CD4-positive, alpha-beta T cell (primary cell): ENCODE data around the gene ADAMTS12. TPM values are rescaled to one million over a fixed set of nuclear protein-coding genes. Genes with fewer than 3 reads are reported as not detected.
"Not testable (repeated sequence)": the region's sequence is repeated elsewhere in the genome, so short reads cannot be mapped to it uniquely, and the experiment has no call there.

Source experiments
- ATAC-seq: fragments of 200-7000 bp; cut with Tn5 transposase; one replicate; pipeline ENCODE4 v1.10.0; 2022; ENCODE audit warnings: mild to moderate bottlenecking; ENCODE audit not compliant: poor library complexity
- CTCF ChIA-PET: fragments of 350-600 bp; sonication (Branson Sonifier 250); formaldehyde crosslinking; loops from one replicate; lab custom pipeline; 2021; ENCODE audit warnings: antibody characterized with exemption, inconsistent platforms; lab: Charles Lee
- POLR2A ChIA-PET: fragments of 350-600 bp; sonication (Branson Sonifier 250); formaldehyde crosslinking; loops from one replicate; lab custom pipeline; 2021; ENCODE audit warnings: antibody characterized with exemption, inconsistent platforms; lab: Charles Lee
- DNase-seq, 14 experiments: peaks; one replicate each; pipeline ENCODE4 v3.0.0-alpha.2; 2013 to 2020; ENCODE audit warnings: mixed read lengths in 2 of 14
- H3K27ac ChIP-seq, 2 donors: one replicate each; pipeline versions ENCODE4 v1.5.1 to v1.7.0; 2013; ENCODE audit warnings: low read length in 2 of 2, low read depth in 1 of 2, mild to moderate bottlenecking in 1 of 2
- H3K27me3 ChIP-seq, 2 experiments: 1 replicate in 1 of 2; 2 replicates in 1 of 2; pipeline versions ENCODE4 v1.6.1 to v1.7.0; 2013; ENCODE audit warnings: low read length in 2 of 2, control low read depth in 1 of 2, mild to moderate bottlenecking in 1 of 2, moderate library complexity in 1 of 2; ENCODE audit not compliant: insufficient read depth in 2 of 2, control insufficient read depth in 1 of 2
- H3K36me3 ChIP-seq: one replicate; pipeline ENCODE4 v1.6.1; 2013; ENCODE audit warnings: low read length, control low read depth; ENCODE audit not compliant: insufficient read depth
- H3K4me1 ChIP-seq: one replicate; pipeline ENCODE4 v1.6.1; 2013; ENCODE audit warnings: low read length, control low read depth; ENCODE audit not compliant: insufficient read depth
- H3K4me3 ChIP-seq: one replicate; pipeline ENCODE4 v1.5.1; 2013; ENCODE audit warnings: mild to moderate bottlenecking, low read length, moderate library complexity
- H3K9me3 ChIP-seq, 2 experiments: 1 replicate in 1 of 2; 2 replicates in 1 of 2; pipeline versions ENCODE4 v1.6.1 to v1.7.0; 2013; ENCODE audit warnings: low read length in 2 of 2, mild to moderate bottlenecking in 2 of 2, control low read depth in 1 of 2, moderate library complexity in 1 of 2; ENCODE audit not compliant: control insufficient read depth in 1 of 2, insufficient read depth in 1 of 2
- H3K27ac Mint-ChIP-seq: one replicate; pipeline ENCODE4 v1.8.0; 2020; ENCODE audit warnings: mixed read lengths
- H3K27me3 Mint-ChIP-seq: one replicate; pipeline ENCODE4 v1.8.0; 2021; ENCODE audit warnings: mixed read lengths
- H3K36me3 Mint-ChIP-seq: one replicate; pipeline ENCODE4 v1.8.0; 2021; ENCODE audit warnings: low read depth, mixed read lengths
- H3K4me1 Mint-ChIP-seq: one replicate; pipeline ENCODE4 v1.8.0; 2021; ENCODE audit warnings: low read depth, mixed read lengths
- H3K4me3 Mint-ChIP-seq: one replicate; pipeline ENCODE4 v1.8.0; 2020; ENCODE audit warnings: mild to moderate bottlenecking, mixed read lengths
- H3K9me3 Mint-ChIP-seq: one replicate; pipeline ENCODE4 v1.8.0; 2020; ENCODE audit warnings: mixed read lengths
- intact Hi-C, 2 experiments: fragments of 100-400 bp; cut with DNase I in 1 of 2; cut with micrococcal nuclease in 1 of 2; formaldehyde crosslinking; loops; one replicate each; pipeline versions ENCODE4 v1.15.1 to v1.9.0; 2023 to 2025; cut with DNase I, micrococcal nuclease
- total RNA-seq, 174 experiments: library from RNA in 2 of 174; stranded (reverse) in 2 of 174; gene quantifications; one replicate each; pipeline ENCODE4 v1.2.3 and lab custom pipeline; 2021 to 2026
- TF ChIP-seq, protein P1 (sequence below): fragments of 200-600 bp; IDR thresholded peaks from one replicate; pipeline ENCODE4 v1.8.0; 2022; ENCODE audit warnings: antibody characterized with exemption, mild to moderate bottlenecking

Gene ADAMTS12
- total RNA-seq, 2 experiments from 2014 or later = 0.06 TPM; not detected in 1

DNA sequence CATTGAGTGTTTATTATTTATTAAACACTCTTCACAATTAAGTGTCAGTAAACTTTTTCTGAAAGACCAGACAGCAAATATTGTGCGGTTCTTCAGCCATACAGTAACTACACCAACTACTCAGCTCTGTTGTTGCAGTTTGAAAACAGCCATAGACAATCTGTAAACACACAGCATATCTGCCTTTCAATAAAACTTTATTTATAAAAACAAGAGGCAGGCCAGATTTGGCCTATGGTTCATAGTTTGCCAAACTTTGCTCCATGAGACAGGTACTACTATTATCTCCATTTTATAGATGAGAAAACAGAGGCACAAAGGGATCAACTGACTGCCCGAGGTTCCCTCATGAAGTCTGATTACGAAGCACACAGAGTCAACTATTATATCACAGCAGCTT is 11.5 kb downstream of the ADAMTS12 start:
- no peak overlapping the region for H3K4me3 ChIP-seq
- no peak for ATAC-seq
- ChIA-PET CTCF (no interaction called here), POLR2A (no interaction called here)
- peaks cover 3% of the 10 kb centered on the region for H3K27me3 Mint-ChIP-seq
- H3K9me3 ChIP-seq = no peaks in the 10 kb centered on the region
- no peaks in the 10 kb centered on the region for H3K36me3 ChIP-seq
- H3K27ac ChIP-seq = no peak overlapping the region
- no peak overlapping the region for H3K27ac Mint-ChIP-seq
- no peaks in the 10 kb centered on the region for H3K4me1 Mint-ChIP-seq
- DNase-seq = no peak
- H3K4me3 Mint-ChIP-seq = no peak overlapping the region
- intact Hi-C loops = no loop called here
- H3K27me3 ChIP-seq = no peaks in the 10 kb centered on the region
- H3K9me3 Mint-ChIP-seq = peaks cover 3% of the 10 kb centered on the region
- no peaks in the 10 kb centered on the region for H3K36me3 Mint-ChIP-seq
- TF ChIP-seq, protein P1, sequence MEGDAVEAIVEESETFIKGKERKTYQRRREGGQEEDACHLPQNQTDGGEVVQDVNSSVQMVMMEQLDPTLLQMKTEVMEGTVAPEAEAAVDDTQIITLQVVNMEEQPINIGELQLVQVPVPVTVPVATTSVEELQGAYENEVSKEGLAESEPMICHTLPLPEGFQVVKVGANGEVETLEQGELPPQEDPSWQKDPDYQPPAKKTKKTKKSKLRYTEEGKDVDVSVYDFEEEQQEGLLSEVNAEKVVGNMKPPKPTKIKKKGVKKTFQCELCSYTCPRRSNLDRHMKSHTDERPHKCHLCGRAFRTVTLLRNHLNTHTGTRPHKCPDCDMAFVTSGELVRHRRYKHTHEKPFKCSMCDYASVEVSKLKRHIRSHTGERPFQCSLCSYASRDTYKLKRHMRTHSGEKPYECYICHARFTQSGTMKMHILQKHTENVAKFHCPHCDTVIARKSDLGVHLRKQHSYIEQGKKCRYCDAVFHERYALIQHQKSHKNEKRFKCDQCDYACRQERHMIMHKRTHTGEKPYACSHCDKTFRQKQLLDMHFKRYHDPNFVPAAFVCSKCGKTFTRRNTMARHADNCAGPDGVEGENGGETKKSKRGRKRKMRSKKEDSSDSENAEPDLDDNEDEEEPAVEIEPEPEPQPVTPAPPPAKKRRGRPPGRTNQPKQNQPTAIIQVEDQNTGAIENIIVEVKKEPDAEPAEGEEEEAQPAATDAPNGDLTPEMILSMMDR = no peak
- no peaks in the 10 kb centered on the region for H3K4me1 ChIP-seq

DNA sequence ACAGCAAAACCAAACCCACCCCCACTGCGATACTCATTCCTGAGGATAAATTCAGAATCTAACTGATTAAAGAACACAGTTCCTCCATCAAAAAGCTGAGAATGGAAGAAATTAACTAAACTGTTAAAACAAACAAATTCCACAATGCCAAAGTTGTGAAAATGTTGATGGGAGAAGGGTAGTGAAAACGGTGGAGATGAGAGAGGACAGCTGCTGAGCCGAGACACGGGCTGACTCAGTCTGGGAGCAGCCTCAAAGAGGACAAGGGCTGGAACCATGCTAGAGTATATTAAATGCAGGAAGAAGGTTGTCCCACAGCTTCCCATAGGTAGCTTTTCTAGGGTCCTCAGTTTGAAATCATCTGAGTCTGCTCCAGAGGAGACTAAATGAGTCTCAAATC is 14.3 kb downstream of the ADAMTS12 start:
- Histone ChIP-seq H3K27me3 (no peaks in the 10 kb centered on the region), H3K4me3 (no peak overlapping the region), H3K4me1 (no peaks in the 10 kb centered on the region), H3K9me3 (no peaks in the 10 kb centered on the region), H3K36me3 (no peaks in the 10 kb centered on the region), H3K27ac (no peak overlapping the region)
- no peaks in the 10 kb centered on the region for H3K4me1 Mint-ChIP-seq
- no peak overlapping the region for H3K4me3 Mint-ChIP-seq
- no peak for ATAC-seq
- intact Hi-C loops = no loop called here
- no peaks in the 10 kb centered on the region for H3K36me3 Mint-ChIP-seq
- CTCF ChIA-PET = interaction anchor here (1.6 kb wide), 1 partner anchor 9 kb away, joined by 4 read pairs; no protein-coding TSS in a partner anchor
- POLR2A ChIA-PET = no interaction called here
- peaks cover 6% of the 10 kb centered on the region for H3K9me3 Mint-ChIP-seq
- TF ChIP-seq, protein P1 = no peak
- H3K27ac Mint-ChIP-seq = no peak overlapping the region
- H3K27me3 Mint-ChIP-seq = no peaks in the 10 kb centered on the region
- no peak for DNase-seq

DNA sequence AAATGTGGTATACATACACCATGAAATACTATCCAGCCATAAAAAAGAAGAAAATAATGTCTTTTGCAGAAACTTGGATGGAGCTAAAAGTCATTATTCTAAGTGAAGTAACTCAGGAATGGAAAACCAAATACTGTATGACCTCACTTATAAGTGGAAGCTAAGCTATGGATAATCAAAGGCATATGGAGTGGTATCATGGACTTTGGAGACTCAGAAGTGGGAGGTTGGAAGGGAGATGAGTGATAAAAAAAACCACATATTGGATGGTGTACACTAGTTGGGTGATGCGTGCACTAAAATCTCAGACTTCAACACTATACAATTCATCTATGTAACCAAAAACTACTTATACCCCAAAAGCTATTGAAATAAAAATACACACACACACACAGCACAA is 24.5 kb downstream of the ADAMTS12 start:
- Mint-ChIP-seq H3K36me3 (no peaks in the 10 kb centered on the region), H3K4me3 (no peak overlapping the region), H3K27ac (no peak overlapping the region), H3K4me1 (no peaks in the 10 kb centered on the region), H3K27me3 (no peaks in the 10 kb centered on the region), H3K9me3 (peaks cover 20% of the 10 kb centered on the region)
- TF ChIP-seq, protein P1 = no peak
- Histone ChIP-seq H3K36me3 (no peaks in the 10 kb centered on the region), H3K4me3 (no peak overlapping the region), H3K4me1 (no peaks in the 10 kb centered on the region), H3K27me3 (no peaks in the 10 kb centered on the region), H3K27ac (no peak overlapping the region), H3K9me3 (peaks cover 5 to 16% of the 10 kb centered on the region in 2 experiments)
- intact Hi-C loops = no loop called here
- DNase-seq (no peak), ATAC-seq (no peak)
- ChIA-PET CTCF (no interaction called here), POLR2A (no interaction called here)

DNA sequence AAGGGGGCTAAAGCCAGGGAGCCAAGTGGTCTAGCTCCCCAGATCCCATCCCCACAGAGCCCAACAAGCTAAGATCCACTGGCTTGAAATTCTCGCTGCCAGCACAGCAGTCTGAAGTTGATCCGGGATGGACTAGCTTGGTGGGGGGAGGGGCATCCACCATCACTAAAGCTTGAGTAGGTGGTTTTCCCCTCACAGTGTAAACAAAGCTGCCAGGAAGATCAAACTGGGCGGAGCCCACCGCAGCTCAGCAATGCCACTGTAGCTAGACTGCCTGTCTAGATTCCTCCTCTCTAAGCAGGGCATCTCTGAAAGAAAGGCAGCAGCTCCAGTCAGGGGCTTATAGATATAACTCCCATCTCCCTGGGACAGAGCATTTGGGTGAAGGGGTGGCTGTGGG is 32.6 kb downstream of the ADAMTS12 start:
- H3K27me3 ChIP-seq, H3K4me1 Mint-ChIP-seq, H3K27me3 Mint-ChIP-seq, H3K36me3 Mint-ChIP-seq, CTCF ChIA-PET, H3K4me3 ChIP-seq, H3K27ac ChIP-seq, H3K9me3 ChIP-seq, intact Hi-C loops, H3K9me3 Mint-ChIP-seq, H3K36me3 ChIP-seq, H3K4me3 Mint-ChIP-seq: not testable (repeated sequence)
- H3K27ac Mint-ChIP-seq = peak overlapping the region; percentile 62
- ATAC-seq = peak; percentile 65
- DNase-seq = peak in 12 of 14 experiments; percentile 19 to 69 (median 52)
- POLR2A ChIA-PET = interaction anchor here (1.6 kb wide), 1 partner anchor 18 kb away, joined by 6 read pairs; no protein-coding TSS in a partner anchor
- H3K4me1 ChIP-seq = peaks cover 13% of the 10 kb centered on the region
